ENCODE measurements around the gene SORBS2.

The SORBS2 gene

GRCh38 chr4:185671066-185671465, 140.9 kb downstream of the SORBS2 start:
- H3K27ac ChIP-seq: no peak overlapping the region
- no peak for TF ChIP-seq CTCF (conservative IDR thresholded peaks at IDR 0.05)

GRCh38 chr4:185669288-185669687, 142.7 kb downstream of the SORBS2 start:
- TF ChIP-seq CTCF (conservative IDR thresholded peaks at IDR 0.05): no peak

GRCh38 chr4:185666156-185666555, 145.8 kb downstream of the SORBS2 start:
- TF ChIP-seq CTCF (conservative IDR thresholded peaks at IDR 0.05): no peak

More at GRCh38 chr4:185669288-185669687, 142.7 kb downstream of the SORBS2 start:
- H3K27ac ChIP-seq: no peak overlapping the region

GRCh38 chr4:185665655-185666054, 146.3 kb downstream of the SORBS2 start:
- H3K27ac ChIP-seq: no peak overlapping the region
- no peak for TF ChIP-seq CTCF (conservative IDR thresholded peaks at IDR 0.05)

More at GRCh38 chr4:185666156-185666555, 145.8 kb downstream of the SORBS2 start:
- H3K27ac ChIP-seq: no peak overlapping the region

GRCh38 chr4:185664481-185664880, 147.5 kb downstream of the SORBS2 start:
- no peak for TF ChIP-seq CTCF (conservative IDR thresholded peaks at IDR 0.05)
- H3K27ac ChIP-seq: no peak overlapping the region

- no peak for TF ChIP-seq CTCF (conservative IDR thresholded peaks at IDR 0.05)
- H3K27ac ChIP-seq: no peak overlapping the region
Measured at GRCh38 chr4:185662030-185662778, 149.8 kb downstream of the SORBS2 start.

- no peak for TF ChIP-seq CTCF (conservative IDR thresholded peaks at IDR 0.05)
- H3K27ac ChIP-seq: no peak overlapping the region
Measured at GRCh38 chr4:185660340-185660739, 151.7 kb downstream of the SORBS2 start.

Measured in VCaP (cell line).